CD14-positive monocyte (primary cell): ENCODE data around the gene LMO3. TPM values are rescaled to one million over a fixed set of nuclear protein-coding genes. Genes with fewer than 3 reads are reported as not detected.

Experiments used
- DNase-seq, 3 donors: peaks; one replicate each; pipeline ENCODE4 v3.0.0-alpha.2; 2011 to 2022
- H2AFZ ChIP-seq: 2 replicates; pipeline ENCODE4 v1.6.0; 2012; ENCODE audit warnings: mild to moderate bottlenecking, low read depth, low read length, inconsistent platforms; ENCODE audit not compliant: insufficient read depth, poor library complexity, severe bottlenecking
- H3K27ac ChIP-seq, 2 donors: 1 replicate in 1 of 2; 2 replicates in 1 of 2; pipeline ENCODE4 v1.5.1; 2012 to 2013; ENCODE audit warnings: low read length in 2 of 2, control low read depth in 1 of 2, inconsistent platforms in 1 of 2, low read depth in 1 of 2, mild to moderate bottlenecking in 1 of 2
- H3K27me3 ChIP-seq, 2 donors: one replicate each; pipeline versions ENCODE4 v1.6.0 to v1.6.1; 2011 to 2013; ENCODE audit warnings: low read length in 2 of 2; ENCODE audit not compliant: control insufficient read depth in 2 of 2, insufficient read depth in 2 of 2
- H3K36me3 ChIP-seq, 2 donors: replicated peaks in 1 of 2; 1 replicate in 1 of 2; 2 replicates in 1 of 2; pipeline versions ENCODE4 v1.5.1 to v1.6.1; 2012 to 2013; ENCODE audit warnings: low read length in 2 of 2, control low read depth in 1 of 2, inconsistent platforms in 1 of 2, mild to moderate bottlenecking in 1 of 2; ENCODE audit not compliant: insufficient read depth in 2 of 2, control insufficient read depth in 1 of 2
- H3K4me1 ChIP-seq, 2 donors: 1 replicate in 1 of 2; 2 replicates in 1 of 2; pipeline versions ENCODE4 v1.5.1 to v1.6.1; 2012 to 2013; ENCODE audit warnings: low read length in 2 of 2, control low read depth in 1 of 2, inconsistent platforms in 1 of 2, mild to moderate bottlenecking in 1 of 2, moderate library complexity in 1 of 2; ENCODE audit not compliant: insufficient read depth in 2 of 2, control insufficient read depth in 1 of 2
- H3K4me2 ChIP-seq: replicated peaks from 2 replicates; pipeline ENCODE3; 2012; ENCODE audit warnings: low read length, moderate library complexity, mild to moderate bottlenecking; ENCODE audit not compliant: poor library complexity, severe bottlenecking; ENCODE audit errors: extremely low read depth
- H3K4me3 ChIP-seq, 3 experiments: fragments of 200-600 bp in 1 of 3; sonication (generic) in 1 of 3; replicated peaks in 1 of 3; 1 replicate in 2 of 3; 2 replicates in 1 of 3; pipeline ENCODE4 v1.5.1; 2011 to 2013; ENCODE audit warnings: low read length in 3 of 3, mild to moderate bottlenecking in 3 of 3, control low read depth in 2 of 3, low read depth in 2 of 3, inconsistent platforms in 1 of 3, moderate library complexity in 1 of 3
- H3K79me2 ChIP-seq: 2 replicates; pipeline ENCODE4 v1.6.0; 2012; ENCODE audit warnings: mild to moderate bottlenecking, control low read depth, inconsistent platforms, low read length, moderate library complexity; ENCODE audit not compliant: insufficient read depth
- H3K9ac ChIP-seq: 2 replicates; pipeline ENCODE4 v1.6.0; 2017; ENCODE audit warnings: low read length, mild to moderate bottlenecking; ENCODE audit not compliant: insufficient read depth, poor library complexity, severe bottlenecking
- H3K9me3 ChIP-seq, 2 donors: replicated peaks in 1 of 2; 1 replicate in 1 of 2; 2 replicates in 1 of 2; pipeline versions ENCODE4 v1.5.1 to v1.6.1; 2012 to 2013; ENCODE audit warnings: low read length in 2 of 2, control low read depth in 1 of 2; ENCODE audit not compliant: control insufficient read depth in 1 of 2, insufficient read depth in 1 of 2
- H4K20me1 ChIP-seq: 2 replicates; pipeline ENCODE4 v1.6.0; 2012; ENCODE audit warnings: mild to moderate bottlenecking, low read length, control low read depth, moderate library complexity; ENCODE audit not compliant: insufficient read depth
- H3K27ac Mint-ChIP-seq, 7 donors: one replicate each; pipeline ENCODE4 v1.8.0; 2020; ENCODE audit warnings: mild to moderate bottlenecking in 7 of 7, mixed read lengths in 7 of 7, moderate library complexity in 6 of 7, inconsistent platforms in 2 of 7
- H3K27me3 Mint-ChIP-seq, 3 donors: one replicate each; pipeline ENCODE4 v1.8.0; 2021 to 2022; ENCODE audit warnings: low read depth in 3 of 3, mild to moderate bottlenecking in 3 of 3, mixed read lengths in 3 of 3, moderate library complexity in 3 of 3, inconsistent platforms in 1 of 3
- H3K36me3 Mint-ChIP-seq, 2 donors: one replicate each; pipeline ENCODE4 v1.8.0; 2020; ENCODE audit warnings: mixed read lengths in 2 of 2, inconsistent platforms in 1 of 2, mild to moderate bottlenecking in 1 of 2
- H3K4me1 Mint-ChIP-seq: one replicate; pipeline ENCODE4 v1.8.0; 2020; ENCODE audit warnings: mild to moderate bottlenecking, mixed read lengths
- H3K4me3 Mint-ChIP-seq, 2 donors: one replicate each; pipeline ENCODE4 v1.8.0; 2020; ENCODE audit warnings: mild to moderate bottlenecking in 2 of 2, mixed read lengths in 2 of 2, moderate library complexity in 1 of 2
- H3K9me3 Mint-ChIP-seq, 7 donors: one replicate each; pipeline ENCODE4 v1.8.0; 2020 to 2022; ENCODE audit warnings: mixed read lengths in 7 of 7, mild to moderate bottlenecking in 6 of 7, moderate library complexity in 6 of 7, inconsistent platforms in 2 of 7
- WGBS: methylation state at CpG from one replicate; pipeline ENCODE4 v1.1.5; 2013; ENCODE audit warnings: missing lambda C conversion rate; ENCODE audit not compliant: insufficient coverage; 5-methylcytosine and 5-hydroxymethylcytosine counted together
- intact Hi-C, 2 donors: fragments of 100-400 bp; cut with micrococcal nuclease; formaldehyde crosslinking; loops; one replicate each; pipeline versions ENCODE4 v1.15.0 to v1.15.1; 2023
- polyA plus RNA-seq, 3 donors: library from polyadenylated mRNA; depleted of rRNA in 1 of 3; unstranded in 2 of 3; stranded (reverse) in 1 of 3; fragments of 300-500 nt in 2 of 3; fragments of >200 nt in 1 of 3; fragmentation: Illumina TruSeq in 2 of 3; gene quantifications; 1 replicate in 2 of 3; 2 replicates in 1 of 3; pipeline ENCODE4 v1.2.3, GENCODE V29; 2012 to 2021
- TF ChIP-seq, protein P1 (sequence below): fragments of 200-600 bp; IDR thresholded peaks from one replicate; pipeline ENCODE4 v1.8.0; 2022; ENCODE audit warnings: antibody characterized with exemption, mild to moderate bottlenecking

LMO3 gene
- polyA plus RNA-seq, 3 donors: not detected

DNA sequence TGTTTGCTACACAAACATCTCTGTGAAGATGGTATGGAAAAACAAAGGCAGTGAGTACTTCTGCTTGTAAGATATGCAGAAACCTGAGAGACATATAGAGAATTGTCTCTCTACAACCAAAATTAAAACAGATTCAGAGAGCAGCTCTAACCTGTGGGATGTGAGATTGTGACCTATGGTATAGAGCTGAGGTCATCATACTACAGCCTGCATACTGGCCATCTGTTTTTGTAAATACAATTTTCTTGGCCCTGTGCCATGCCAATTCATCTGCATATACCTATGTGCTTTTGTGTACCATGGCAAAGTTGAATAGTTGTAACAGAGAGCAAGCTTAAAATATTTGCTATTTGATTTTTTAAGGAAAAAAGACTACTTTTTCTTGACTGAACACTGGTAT is 99.6 kb downstream of the LMO3 start:
- H3K9me3 Mint-ChIP-seq: peaks cover 0 to 5% (median 3%) of the 10 kb centered on the region in 7 donors
- no peaks in the 10 kb centered on the region for H3K4me1 Mint-ChIP-seq
- no peaks in the 10 kb centered on the region for H3K36me3 Mint-ChIP-seq
- TF ChIP-seq, protein P1, sequence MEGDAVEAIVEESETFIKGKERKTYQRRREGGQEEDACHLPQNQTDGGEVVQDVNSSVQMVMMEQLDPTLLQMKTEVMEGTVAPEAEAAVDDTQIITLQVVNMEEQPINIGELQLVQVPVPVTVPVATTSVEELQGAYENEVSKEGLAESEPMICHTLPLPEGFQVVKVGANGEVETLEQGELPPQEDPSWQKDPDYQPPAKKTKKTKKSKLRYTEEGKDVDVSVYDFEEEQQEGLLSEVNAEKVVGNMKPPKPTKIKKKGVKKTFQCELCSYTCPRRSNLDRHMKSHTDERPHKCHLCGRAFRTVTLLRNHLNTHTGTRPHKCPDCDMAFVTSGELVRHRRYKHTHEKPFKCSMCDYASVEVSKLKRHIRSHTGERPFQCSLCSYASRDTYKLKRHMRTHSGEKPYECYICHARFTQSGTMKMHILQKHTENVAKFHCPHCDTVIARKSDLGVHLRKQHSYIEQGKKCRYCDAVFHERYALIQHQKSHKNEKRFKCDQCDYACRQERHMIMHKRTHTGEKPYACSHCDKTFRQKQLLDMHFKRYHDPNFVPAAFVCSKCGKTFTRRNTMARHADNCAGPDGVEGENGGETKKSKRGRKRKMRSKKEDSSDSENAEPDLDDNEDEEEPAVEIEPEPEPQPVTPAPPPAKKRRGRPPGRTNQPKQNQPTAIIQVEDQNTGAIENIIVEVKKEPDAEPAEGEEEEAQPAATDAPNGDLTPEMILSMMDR: no peak
- H3K27me3 Mint-ChIP-seq: no peaks in the 10 kb centered on the region
- no peak overlapping the region for H2AFZ ChIP-seq
- H3K27me3 ChIP-seq: no peaks in the 10 kb centered on the region
- H3K4me3 Mint-ChIP-seq: no peak overlapping the region
- no peak overlapping the region for H3K27ac Mint-ChIP-seq
- no peak overlapping the region for H3K4me2 ChIP-seq
- no peaks in the 10 kb centered on the region for H4K20me1 ChIP-seq
- H3K4me3 ChIP-seq: no peak overlapping the region
- no peak for DNase-seq
- no peak overlapping the region for H3K9ac ChIP-seq
- no peaks in the 10 kb centered on the region for H3K36me3 ChIP-seq
- H3K27ac ChIP-seq: no peak overlapping the region
- intact Hi-C loops: no loop called here
- H3K9me3 ChIP-seq: no peaks in the 10 kb centered on the region
- no peaks in the 10 kb centered on the region for H3K4me1 ChIP-seq
- H3K79me2 ChIP-seq: no peaks in the 10 kb centered on the region

- intact Hi-C loops: no loop called here
- Mint-ChIP-seq H3K4me3 (no peak overlapping the region), H3K27me3 (peaks cover 0 to 2% (median 0%) of the 10 kb centered on the region in 3 donors), H3K4me1 (no peaks in the 10 kb centered on the region), H3K9me3 (peaks cover 0 to 5% (median 3%) of the 10 kb centered on the region in 7 donors), H3K27ac (no peak overlapping the region), H3K36me3 (no peaks in the 10 kb centered on the region)
- H3K4me3 ChIP-seq: no peak overlapping the region
- H3K9ac ChIP-seq: no peak overlapping the region
- WGBS: no CpG with 5 or more reads among the region's 1 CpG
- H3K4me2 ChIP-seq: no peak overlapping the region
- H4K20me1 ChIP-seq: no peaks in the 10 kb centered on the region
- no peaks in the 10 kb centered on the region for H3K27me3 ChIP-seq
- no peaks in the 10 kb centered on the region for H3K9me3 ChIP-seq
- H3K36me3 ChIP-seq: no peaks in the 10 kb centered on the region
- DNase-seq: no peak
- H3K4me1 ChIP-seq: no peaks in the 10 kb centered on the region
- no peaks in the 10 kb centered on the region for H3K79me2 ChIP-seq
- H3K27ac ChIP-seq: no peak overlapping the region
- H2AFZ ChIP-seq: no peak overlapping the region
- TF ChIP-seq, protein P1: no peak
These were observed 101.8 kb downstream of the LMO3 start for GRCh38 chr12:16504200-16504599.
